A673 (cell line): ENCODE data around the gene CLDN18.

Experiments used
- CTCF ChIP-seq: fragments of 300-800, 200-600 bp; sonication (generic); conservative IDR thresholded peaks from 2 replicates; pipeline ENCODE4 v1.5.1; 2017; ENCODE audit warnings: low read depth, mild to moderate bottlenecking, antibody characterized with exemption, low read length, moderate library complexity, mixed read lengths
- EZH2 ChIP-seq: fragments of 200-600 bp; sonication (generic); IDR thresholded peaks from 2 replicates; pipeline ENCODE4 v1.6.1; 2017; ENCODE audit warnings: borderline replicate concordance, low read depth, mild to moderate bottlenecking, mixed read lengths, antibody characterized with exemption, low read length; ENCODE audit not compliant: poor library complexity, severe bottlenecking

GRCh38 chr3:138046085-138046484 lies 36.1 kb downstream of the CLDN18 start:
- TF ChIP-seq CTCF (no peak), EZH2 (no peak)
